ENCODE results near the gene C1orf21. TPM values are rescaled to one million over a fixed set of nuclear protein-coding genes. Genes with fewer than 3 reads are reported as not detected.

C1orf21 gene
- total RNA-seq, 6 experiments from 2014 or later, result 4.3 to 29.2 (median 13.1) TPM

DNA sequence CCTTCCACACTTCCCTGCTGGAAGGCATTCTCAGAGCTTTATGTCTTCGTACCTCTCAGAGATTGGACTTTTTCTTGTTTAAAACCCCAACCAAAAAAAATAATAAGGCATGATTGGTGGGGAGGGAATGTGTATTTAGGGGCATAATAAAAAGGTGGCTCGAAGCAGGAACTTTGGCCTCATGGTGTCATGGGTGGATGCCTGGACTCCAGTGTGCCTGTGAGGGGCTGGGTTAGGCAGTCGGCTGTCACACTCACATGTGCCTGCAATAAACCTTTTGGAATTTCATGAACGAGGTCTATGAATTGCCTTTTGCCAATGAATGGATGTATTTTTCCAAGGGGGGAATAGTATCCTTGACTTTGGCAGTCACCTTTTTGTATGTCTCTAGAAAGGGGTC, 236.6 kb downstream of the C1orf21 start:
- H3K27ac ChIP-seq, result peak overlapping the region in 1 of 3 donors; percentile 64
- no peak for ATAC-seq
- WGBS (ENCODE audit: insufficient coverage, low coverage, low lambda C conversion rate, missing lambda C conversion rate), result 68% methylated on average over 4 of the region's 4 CpGs

DNA sequence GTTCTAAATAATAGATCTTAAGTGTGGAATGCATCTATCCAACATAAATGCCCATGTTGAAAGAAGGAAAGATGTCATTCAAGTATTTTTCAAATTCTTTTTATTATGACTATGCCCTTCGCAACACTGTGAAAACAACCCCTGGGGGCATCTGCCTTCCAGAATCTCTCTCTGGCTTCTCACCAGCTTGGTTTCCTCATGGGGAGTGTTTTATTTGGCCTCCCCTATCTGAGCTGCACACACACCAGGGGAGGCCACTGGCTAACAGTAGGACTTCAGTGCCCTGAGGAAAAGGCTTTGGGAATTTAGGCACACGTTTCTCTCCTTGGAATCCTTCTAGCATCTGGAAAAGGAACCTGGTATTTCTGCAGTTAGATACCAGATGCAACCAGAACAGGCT, 237.2 kb downstream of the C1orf21 start:
- intact Hi-C loops (cut with DNase I), result no loop called here

More for the DNA sequence above, 236.6 kb downstream of the C1orf21 start:
- peaks cover 0 to 45% (median 23%) of the 10 kb centered on the region in 4 donors for H3K4me1 ChIP-seq
- intact Hi-C loops (cut with DNase I), result no loop called here
- no peak overlapping the region for H3K4me3 ChIP-seq
- no peaks in the 10 kb centered on the region for H3K27me3 ChIP-seq
- no peak for TF ChIP-seq POLR2A (IDR thresholded peaks at IDR 0.05)
- TF ChIP-seq, protein P1, sequence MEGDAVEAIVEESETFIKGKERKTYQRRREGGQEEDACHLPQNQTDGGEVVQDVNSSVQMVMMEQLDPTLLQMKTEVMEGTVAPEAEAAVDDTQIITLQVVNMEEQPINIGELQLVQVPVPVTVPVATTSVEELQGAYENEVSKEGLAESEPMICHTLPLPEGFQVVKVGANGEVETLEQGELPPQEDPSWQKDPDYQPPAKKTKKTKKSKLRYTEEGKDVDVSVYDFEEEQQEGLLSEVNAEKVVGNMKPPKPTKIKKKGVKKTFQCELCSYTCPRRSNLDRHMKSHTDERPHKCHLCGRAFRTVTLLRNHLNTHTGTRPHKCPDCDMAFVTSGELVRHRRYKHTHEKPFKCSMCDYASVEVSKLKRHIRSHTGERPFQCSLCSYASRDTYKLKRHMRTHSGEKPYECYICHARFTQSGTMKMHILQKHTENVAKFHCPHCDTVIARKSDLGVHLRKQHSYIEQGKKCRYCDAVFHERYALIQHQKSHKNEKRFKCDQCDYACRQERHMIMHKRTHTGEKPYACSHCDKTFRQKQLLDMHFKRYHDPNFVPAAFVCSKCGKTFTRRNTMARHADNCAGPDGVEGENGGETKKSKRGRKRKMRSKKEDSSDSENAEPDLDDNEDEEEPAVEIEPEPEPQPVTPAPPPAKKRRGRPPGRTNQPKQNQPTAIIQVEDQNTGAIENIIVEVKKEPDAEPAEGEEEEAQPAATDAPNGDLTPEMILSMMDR (IDR thresholded peaks at IDR 0.05), result no peak
- H3K9me3 ChIP-seq, result no peaks in the 10 kb centered on the region
- H3K36me3 ChIP-seq, result peaks cover 0 to 10% (median 0%) of the 10 kb centered on the region in 4 donors
- DNase-seq, result no peak

DNA sequence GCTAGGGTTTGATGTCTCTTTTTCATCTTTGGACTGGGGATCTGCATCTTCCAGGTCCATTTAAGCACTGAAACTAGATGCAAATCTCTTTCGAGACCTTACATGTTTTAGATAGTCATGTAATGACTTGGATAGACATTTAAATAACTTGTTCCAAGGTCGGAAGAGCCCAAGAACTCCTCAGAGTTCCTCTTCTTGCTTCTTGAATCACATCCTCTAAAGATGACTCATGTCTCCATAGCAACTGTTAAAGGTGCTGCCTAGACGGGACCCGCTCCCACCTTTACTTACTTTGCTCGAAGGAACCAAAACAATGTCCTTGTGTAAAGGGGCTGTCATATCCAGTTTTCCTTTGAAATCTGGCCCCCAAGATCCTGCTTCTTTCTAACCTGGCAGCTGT, 237.8 kb downstream of the C1orf21 start:
- H3K27ac ChIP-seq, result no peak overlapping the region
- ATAC-seq (no peak), DNase-seq (no peak)
- H3K9me3 ChIP-seq, result no peaks in the 10 kb centered on the region
- peaks cover 0 to 57% (median 23%) of the 10 kb centered on the region in 4 donors for H3K4me1 ChIP-seq
- H3K4me3 ChIP-seq, result no peak overlapping the region
- H3K27me3 ChIP-seq, result no peaks in the 10 kb centered on the region
- WGBS (ENCODE audit: insufficient coverage, low coverage, low lambda C conversion rate, missing lambda C conversion rate), result 85% methylated on average over 5 of the region's 5 CpGs
- H3K36me3 ChIP-seq, result peaks cover 0 to 6% (median 0%) of the 10 kb centered on the region in 4 donors
- intact Hi-C loops (cut with DNase I), result no loop called here
- TF ChIP-seq, protein P1 (IDR thresholded peaks at IDR 0.05), result no peak
- TF ChIP-seq POLR2A (IDR thresholded peaks at IDR 0.05), result no peak

More for the DNA sequence above, 237.2 kb downstream of the C1orf21 start:
- H3K9me3 ChIP-seq, result no peaks in the 10 kb centered on the region
- ATAC-seq (no peak), DNase-seq (no peak)
- H3K36me3 ChIP-seq, result peaks cover 0 to 10% (median 0%) of the 10 kb centered on the region in 4 donors
- H3K4me1 ChIP-seq, result peaks cover 0 to 51% (median 23%) of the 10 kb centered on the region in 4 donors
- TF ChIP-seq POLR2A (IDR thresholded peaks at IDR 0.05), result no peak
- TF ChIP-seq, protein P1 (IDR thresholded peaks at IDR 0.05), result no peak
- no peak overlapping the region for H3K4me3 ChIP-seq
- 85% methylated on average over 2 of the region's 2 CpGs for WGBS (ENCODE audit: insufficient coverage, low coverage, low lambda C conversion rate, missing lambda C conversion rate)
- no peaks in the 10 kb centered on the region for H3K27me3 ChIP-seq
- H3K27ac ChIP-seq, result no peak overlapping the region

DNA sequence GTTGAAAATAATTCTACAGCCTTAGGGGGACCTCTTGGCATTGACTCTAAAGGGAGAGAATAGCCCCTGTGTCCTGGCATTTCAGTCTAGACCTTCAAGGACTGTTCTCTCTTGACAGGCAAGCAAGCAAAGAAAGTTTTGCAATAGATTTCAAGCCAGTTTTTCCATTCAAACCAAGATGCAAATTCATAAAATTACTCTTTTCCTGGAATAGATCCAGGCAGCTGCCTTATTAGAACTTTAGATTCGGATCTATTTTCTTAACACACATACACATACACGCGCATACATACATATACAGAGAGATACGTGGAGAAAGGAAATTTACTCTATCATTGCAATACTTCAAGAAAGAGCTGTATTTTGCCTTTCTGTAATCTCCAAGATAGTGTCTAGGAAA, 238.4 kb downstream of the C1orf21 start:
- Histone ChIP-seq H3K36me3 (peaks cover 0 to 4% (median 0%) of the 10 kb centered on the region in 4 donors), H3K4me1 (peaks cover 0 to 61% (median 23%) of the 10 kb centered on the region in 4 donors), H3K27ac (peak overlapping the region in 1 of 3 donors; percentile 80), H3K4me3 (no peak overlapping the region), H3K9me3 (no peaks in the 10 kb centered on the region), H3K27me3 (no peaks in the 10 kb centered on the region)
- WGBS (ENCODE audit: insufficient coverage, low coverage, low lambda C conversion rate, missing lambda C conversion rate), result 87% methylated on average over 4 of the region's 4 CpGs
- TF ChIP-seq, protein P1 (IDR thresholded peaks at IDR 0.05), result no peak
- TF ChIP-seq POLR2A (IDR thresholded peaks at IDR 0.05), result no peak
- intact Hi-C loops (cut with DNase I), result no loop called here
- ATAC-seq (no peak), DNase-seq (no peak)
